ENCODE data around the gene MAGI3.
"Not testable (repeated sequence)": the region's sequence is repeated elsewhere in the genome, so short reads cannot be mapped to it uniquely, and the experiment has no call there.

Gene MAGI3

DNA sequence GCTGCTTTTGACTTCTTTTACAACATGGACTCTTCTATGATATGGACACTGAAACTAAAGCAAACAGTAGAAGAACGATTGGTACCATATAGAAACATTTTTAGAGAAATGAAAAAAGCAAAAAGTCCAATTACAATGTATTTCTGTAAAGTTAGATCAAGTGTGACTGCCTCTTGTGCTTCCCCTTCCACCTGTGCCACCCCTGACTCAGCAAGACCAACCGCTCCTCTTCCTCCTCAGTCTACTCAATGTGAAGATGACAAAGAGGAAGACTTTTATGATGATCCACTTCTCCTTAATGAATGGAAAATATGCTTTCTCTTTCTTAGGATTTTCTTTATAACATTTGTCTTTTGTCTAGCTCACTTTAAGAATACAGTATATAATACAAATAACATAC lies 302.0 kb downstream of the MAGI3 start:
- TF ChIP-seq JUND (IDR thresholded peaks at IDR 0.05; ENCODE audit: low read depth) = no peak
- DNase-seq (ENCODE audit: low read depth in 1 of 2, low spot score in 1 of 2) = no peak
- in situ Hi-C loops (cut with HindIII; ENCODE audit: low pct_unique_long_range_greater_than_20kb, low sequenced_read_pairs) = no loop called here

GRCh38 chr1:113692824-113693431 lies 302.6 kb downstream of the MAGI3 start:
- in situ Hi-C loops (cut with HindIII; ENCODE audit: low pct_unique_long_range_greater_than_20kb, low sequenced_read_pairs) = no loop called here
- no peak for TF ChIP-seq JUND (IDR thresholded peaks at IDR 0.05; ENCODE audit: low read depth)
- no peak for DNase-seq (ENCODE audit: low read depth in 1 of 2, low spot score in 1 of 2)

DNA sequence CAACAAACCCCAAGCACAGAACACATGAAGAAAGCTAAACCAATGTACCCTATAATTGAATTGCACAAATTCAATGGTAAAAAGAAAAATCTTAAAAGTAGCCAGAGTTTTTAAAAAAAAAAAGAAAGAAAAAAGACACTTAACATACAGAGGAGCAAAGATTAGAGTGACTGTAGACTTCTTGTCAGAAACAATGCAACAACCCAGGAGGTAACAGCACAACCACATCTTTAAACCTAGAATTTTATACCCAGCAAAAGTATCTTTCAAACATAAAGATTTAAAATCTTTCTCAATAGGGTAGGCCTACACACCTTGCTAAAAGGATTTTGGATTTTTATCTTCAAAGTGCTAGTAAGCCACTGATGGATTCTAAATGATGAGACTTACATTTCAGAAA lies 304.6 kb downstream of the MAGI3 start:
- TF ChIP-seq JUND (IDR thresholded peaks at IDR 0.05; ENCODE audit: low read depth) = no peak
- in situ Hi-C loops (cut with HindIII; ENCODE audit: low pct_unique_long_range_greater_than_20kb, low sequenced_read_pairs) = no loop called here
- no peak for DNase-seq (ENCODE audit: low read depth in 1 of 2, low spot score in 1 of 2)

DNA sequence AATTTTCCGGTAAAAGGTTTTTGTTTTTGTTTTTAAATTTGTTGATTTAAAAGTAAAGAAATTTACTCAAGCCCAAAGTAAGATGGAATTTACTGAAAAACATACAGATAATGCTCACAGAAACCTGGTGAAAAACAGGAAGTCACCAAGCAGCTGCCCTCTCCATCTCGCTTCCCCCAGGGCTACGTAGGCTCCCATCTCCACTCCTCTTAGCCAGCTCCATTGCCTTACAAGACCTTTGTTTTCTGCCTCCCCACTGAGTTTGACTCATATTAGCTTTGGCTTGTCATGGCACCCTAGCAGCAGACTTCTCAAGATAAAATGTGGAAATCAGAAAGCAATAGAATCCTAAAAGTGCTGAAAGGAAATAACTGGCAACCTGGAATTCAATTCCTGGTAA lies 311.1 kb downstream of the MAGI3 start:
- no peak for TF ChIP-seq JUND (IDR thresholded peaks at IDR 0.05; ENCODE audit: low read depth)
- in situ Hi-C loops (cut with HindIII; ENCODE audit: low pct_unique_long_range_greater_than_20kb, low sequenced_read_pairs) = no loop called here
- no peak for DNase-seq (ENCODE audit: low read depth in 1 of 2, low spot score in 1 of 2)

GRCh38 chr1:113714606-113715269 lies 324.4 kb downstream of the MAGI3 start:
- no peak for TF ChIP-seq JUND (IDR thresholded peaks at IDR 0.05; ENCODE audit: low read depth)
- DNase-seq (ENCODE audit: low read depth in 1 of 2, low spot score in 1 of 2) = no peak
- in situ Hi-C loops (cut with HindIII; ENCODE audit: low pct_unique_long_range_greater_than_20kb, low sequenced_read_pairs) = no loop called here

- in situ Hi-C loops (cut with HindIII; ENCODE audit: low pct_unique_long_range_greater_than_20kb, low sequenced_read_pairs); DNase-seq (ENCODE audit: low read depth in 1 of 2, low spot score in 1 of 2): not testable (repeated sequence)
Measured at GRCh38 chr1:113717506-113717905, 327.2 kb downstream of the MAGI3 start.

GRCh38 chr1:113718621-113719020 lies 328.3 kb downstream of the MAGI3 start:
- DNase-seq (ENCODE audit: low read depth in 1 of 2, low spot score in 1 of 2); in situ Hi-C loops (cut with HindIII; ENCODE audit: low pct_unique_long_range_greater_than_20kb, low sequenced_read_pairs): not testable (repeated sequence)

DNA sequence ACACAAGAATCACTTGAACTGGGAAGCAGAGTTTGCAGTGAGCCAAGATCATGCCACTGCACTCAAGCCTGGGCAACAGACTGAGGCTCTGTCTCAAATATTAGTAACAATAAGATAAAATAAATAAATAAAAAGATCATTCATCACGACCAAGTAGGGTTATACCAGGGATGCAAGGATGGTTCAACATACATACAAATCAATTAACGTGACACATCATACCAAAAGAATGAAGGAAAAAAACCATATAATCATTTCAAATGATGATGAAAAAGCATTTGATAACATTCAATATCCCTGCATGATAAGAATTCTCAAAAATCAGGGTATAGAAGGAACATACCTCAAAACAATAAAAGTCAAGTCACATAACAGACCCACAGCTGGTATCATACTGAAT lies 330.7 kb downstream of the MAGI3 start:
- in situ Hi-C loops (cut with HindIII; ENCODE audit: low pct_unique_long_range_greater_than_20kb, low sequenced_read_pairs) = no loop called here
- DNase-seq (ENCODE audit: low read depth in 1 of 2, low spot score in 1 of 2) = no peak
- no peak for TF ChIP-seq JUND (IDR thresholded peaks at IDR 0.05; ENCODE audit: low read depth)

- in situ Hi-C loops (cut with HindIII; ENCODE audit: low pct_unique_long_range_greater_than_20kb, low sequenced_read_pairs) = no loop called here
- DNase-seq (ENCODE audit: low read depth in 1 of 2, low spot score in 1 of 2) = no peak
- TF ChIP-seq JUND (IDR thresholded peaks at IDR 0.05; ENCODE audit: low read depth) = no peak
Measured at GRCh38 chr1:113732802-113733201, 342.5 kb downstream of the MAGI3 start.

DNA sequence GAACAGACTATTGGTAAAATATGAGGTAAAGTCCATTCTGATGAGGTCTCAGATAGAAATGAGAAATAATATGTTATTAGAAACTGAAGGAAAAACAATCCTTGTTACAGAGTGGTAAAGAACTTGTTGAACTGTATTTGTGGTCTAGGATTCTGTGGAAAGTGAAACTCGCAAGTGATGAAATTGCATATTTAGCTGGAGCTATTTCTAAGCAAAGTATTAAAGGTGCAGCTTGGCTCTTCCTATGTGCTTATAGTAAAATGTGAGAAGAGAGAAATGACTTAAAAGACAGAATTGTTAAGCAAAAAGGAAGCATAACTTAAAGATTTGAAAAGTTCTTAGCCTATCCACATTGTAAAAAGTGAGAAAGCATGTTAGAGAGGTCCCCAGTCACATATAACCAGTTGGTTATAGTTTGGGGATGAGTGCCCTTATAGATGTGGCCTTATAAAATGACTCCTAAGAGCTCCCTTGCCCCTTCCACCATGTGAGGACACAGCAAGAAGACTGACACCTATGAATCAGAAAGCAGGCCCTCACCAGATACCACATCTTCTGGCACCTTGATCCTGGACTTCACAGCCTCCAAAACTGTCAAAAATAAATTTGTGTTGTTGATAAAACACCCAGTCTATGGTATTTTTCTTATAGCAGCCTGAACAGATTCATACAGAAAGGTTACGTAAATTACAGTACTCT lies 344.2 kb downstream of the MAGI3 start:
- in situ Hi-C loops (cut with HindIII; ENCODE audit: low pct_unique_long_range_greater_than_20kb, low sequenced_read_pairs) = no loop called here
- no peak for DNase-seq (ENCODE audit: low read depth in 1 of 2, low spot score in 1 of 2)
- no peak for TF ChIP-seq JUND (IDR thresholded peaks at IDR 0.05; ENCODE audit: low read depth)

All from T47D (cell line).